SK-N-MC (cell line): ENCODE measurements around the gene MINK1.
A peak's percentile ranks its signal among the peaks of the same experiment; 100 is the strongest.
"Not testable (repeated sequence)": the region's sequence is repeated elsewhere in the genome, so short reads cannot be mapped to it uniquely, and the experiment has no call there.

Experiments
- DNase-seq: peaks from one replicate; pipeline ENCODE4 v3.0.0-alpha.2; 2011; ENCODE audit warnings: low read depth, low spot score
- H3K27ac ChIP-seq: fragments of 200-600 bp; sonication (generic); 2 replicates; pipeline ENCODE4 v1.5.1; 2016; ENCODE audit warnings: mixed run types
- H3K36me3 ChIP-seq: fragments of 200-600 bp; sonication (generic); 2 replicates; pipeline ENCODE4 v1.6.1; 2017; ENCODE audit warnings: antibody characterized with exemption, low read length, mixed read lengths; ENCODE audit not compliant: insufficient read depth
- H3K4me3 ChIP-seq: fragments of 200-600 bp; sonication (generic); 2 replicates; pipeline ENCODE4 v1.5.1; 2016
- H3K9ac ChIP-seq: fragments of 200-600 bp; sonication (generic); 2 replicates; pipeline ENCODE4 v1.8.0; 2017; ENCODE audit warnings: mixed run types, mixed read lengths; ENCODE audit not compliant: insufficient read length
- H3K9me3 ChIP-seq: fragments of 200-600 bp; sonication (generic); 2 replicates; pipeline ENCODE4 v1.6.1; 2017; ENCODE audit warnings: low read depth, mild to moderate bottlenecking, antibody characterized with exemption, low read length, moderate library complexity, mixed read lengths
- EZH2 ChIP-seq: fragments of 200-600 bp; sonication (generic); IDR thresholded peaks from one replicate; pipeline ENCODE4 v1.6.1; 2017; ENCODE audit warnings: antibody characterized with exemption
- FOXP2 ChIP-seq: optimal IDR thresholded peaks from 2 replicates; pipeline ENCODE3; 2011; ENCODE audit warnings: mild to moderate bottlenecking, moderate library complexity; ENCODE audit not compliant: insufficient read depth; ENCODE audit errors: extremely low read length, control extremely low read depth
- POLR2AphosphoS5 ChIP-seq: IDR thresholded peaks from 2 replicates; pipeline ENCODE4 v1.6.1; 2012; ENCODE audit warnings: mild to moderate bottlenecking, low read depth, low read length, borderline replicate concordance

MINK1 gene

DNA sequence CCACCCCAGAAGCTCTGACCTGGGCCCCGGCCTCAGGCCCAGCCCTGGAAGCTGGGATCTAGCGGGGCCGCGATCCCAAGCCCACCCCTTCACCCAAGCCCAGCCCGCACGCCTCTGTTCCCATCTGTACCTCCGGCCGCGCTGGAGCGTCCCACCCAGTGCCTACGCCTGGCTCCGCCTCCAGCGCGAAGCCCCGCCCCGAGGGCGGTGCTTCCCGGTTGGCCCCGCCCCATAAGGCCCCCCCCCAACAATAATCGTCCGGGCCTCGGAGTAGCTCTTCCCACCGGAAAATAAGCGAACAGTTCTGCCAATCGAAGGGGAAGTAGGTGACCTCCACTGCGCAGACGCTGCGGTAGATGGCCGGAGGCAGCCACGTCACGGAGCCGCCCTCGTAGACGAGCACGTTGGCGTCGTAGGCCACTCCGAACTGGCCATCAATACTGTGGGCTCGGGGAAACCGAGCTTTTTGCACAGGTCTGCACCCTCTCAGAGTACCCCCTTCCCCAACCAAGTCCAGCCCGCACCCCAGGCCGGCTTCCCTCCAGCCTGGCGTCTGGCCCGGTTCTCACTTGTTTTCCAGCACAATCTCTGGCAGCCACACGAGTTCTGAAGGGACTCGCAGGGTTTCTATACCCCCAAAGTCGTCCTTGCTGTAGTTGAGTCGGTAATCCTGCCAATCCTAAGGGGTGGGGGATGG, 68.7 kb downstream of the MINK1 start:
- H3K4me3 ChIP-seq, result no peak overlapping the region
- DNase-seq, result no peak
- H3K9ac ChIP-seq, result no peak overlapping the region
- H3K27ac ChIP-seq, result no peak overlapping the region
- H3K9me3 ChIP-seq, result no peaks in the 10 kb centered on the region
- H3K36me3 ChIP-seq, result peaks cover under 1% of the 10 kb centered on the region; the same call in 1 of the 2 replicates
- no peak for TF ChIP-seq EZH2
- TF ChIP-seq FOXP2, result no peak
- no peak for TF ChIP-seq POLR2AphosphoS5

DNA sequence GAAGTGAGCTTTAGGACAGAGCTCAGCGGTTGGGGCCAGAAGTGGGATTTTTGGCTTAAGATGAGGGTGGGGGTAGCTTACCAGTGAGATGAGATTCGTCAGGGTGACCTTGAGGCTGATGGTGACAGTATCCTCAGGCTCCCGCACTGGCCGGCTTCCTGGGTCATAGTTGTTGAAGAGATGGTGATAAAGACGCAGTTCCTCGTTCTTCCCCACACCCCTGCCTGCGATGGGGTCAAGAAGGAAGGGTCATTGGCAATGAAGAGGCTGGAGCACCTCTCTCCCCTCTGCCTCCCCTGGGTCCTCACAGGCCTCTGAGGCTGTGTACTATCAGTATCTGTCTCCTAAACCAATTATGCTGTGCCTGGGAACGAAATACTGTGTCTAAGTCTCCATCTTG, 69.4 kb downstream of the MINK1 start:
- Histone ChIP-seq H3K36me3 (no peaks in the 10 kb centered on the region), H3K9ac (no peak overlapping the region), H3K9me3 (no peaks in the 10 kb centered on the region), H3K4me3 (no peak overlapping the region), H3K27ac (no peak overlapping the region)
- DNase-seq, result no peak
- TF ChIP-seq EZH2 (no peak), POLR2AphosphoS5 (no peak), FOXP2 (no peak)

DNA sequence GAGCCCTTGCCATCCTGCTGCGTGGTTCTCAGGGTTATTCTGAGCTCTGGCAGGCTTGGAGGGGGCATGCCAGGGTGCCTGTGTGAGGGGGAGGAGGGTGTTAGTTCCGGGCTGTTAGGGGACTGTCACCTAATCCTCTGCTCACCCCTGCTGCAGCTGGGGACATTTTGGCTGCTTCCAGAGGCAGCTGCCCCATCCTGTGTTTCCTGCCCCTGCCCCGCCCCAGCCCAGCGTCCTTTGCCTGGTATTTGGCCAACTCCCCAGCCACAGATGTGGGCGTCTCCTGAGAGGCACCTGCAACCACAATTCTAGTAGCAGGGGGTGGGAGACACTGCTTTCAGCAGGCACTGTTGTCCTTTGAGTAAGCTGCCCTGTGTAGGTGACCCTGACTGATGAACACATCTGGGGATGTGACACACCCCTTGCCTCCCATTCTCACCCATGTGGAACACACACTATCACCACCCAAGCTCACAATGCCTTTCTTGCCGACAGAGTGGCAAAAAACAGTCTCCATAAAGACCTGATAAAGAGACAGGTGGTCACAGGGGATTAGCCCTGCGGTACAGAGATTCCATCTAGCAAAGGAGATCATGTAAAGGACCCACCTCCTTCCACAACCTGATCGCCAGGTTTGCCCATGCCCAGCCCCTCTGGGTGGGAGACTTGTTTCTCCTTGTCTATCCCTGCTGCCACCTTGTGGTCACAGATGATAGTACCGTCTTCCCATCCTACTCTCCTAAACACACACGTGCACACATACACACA, 70.1 kb downstream of the MINK1 start, which contains the start of gene CHRNE:
Gene CHRNE, minus strand, starts transcription at position 48 of the 768 bp plus-strand sequence. Its CDS starts 35 bp downstream, at position 13.
- no peak for TF ChIP-seq EZH2
- TF ChIP-seq POLR2AphosphoS5, result no peak
- TF ChIP-seq FOXP2, result no peak
- H3K36me3 ChIP-seq, result no peaks in the 10 kb centered on the region
- H3K9me3 ChIP-seq, result no peaks in the 10 kb centered on the region
- DNase-seq, result peak; percentile 24
- H3K4me3 ChIP-seq, result no peak within 1 kb of the TSS
- H3K27ac ChIP-seq, result no peak within 1 kb of the TSS
- H3K9ac ChIP-seq, result no peak within 1 kb of the TSS

DNA sequence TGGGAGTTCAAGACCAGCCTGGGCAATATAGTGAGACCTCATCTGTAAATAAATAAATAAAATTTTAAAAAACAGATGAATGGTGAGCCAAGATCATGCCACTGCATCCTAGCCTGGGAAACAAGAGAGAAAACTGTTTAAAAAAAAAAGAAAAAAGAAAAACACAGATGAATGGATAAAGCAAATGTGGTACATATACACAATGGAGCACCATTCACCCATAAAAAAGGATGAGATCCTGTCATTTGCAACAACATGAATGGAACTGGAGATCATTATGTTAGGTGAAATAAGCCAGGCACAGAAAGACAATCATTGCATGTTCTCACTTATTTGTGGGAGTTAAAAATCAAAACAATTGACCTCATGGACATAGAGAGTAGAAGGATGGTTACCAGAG, 73.5 kb downstream of the MINK1 start:
- not testable (repeated sequence) for H3K9me3 ChIP-seq, H3K4me3 ChIP-seq, H3K9ac ChIP-seq, H3K36me3 ChIP-seq, DNase-seq, H3K27ac ChIP-seq

DNA sequence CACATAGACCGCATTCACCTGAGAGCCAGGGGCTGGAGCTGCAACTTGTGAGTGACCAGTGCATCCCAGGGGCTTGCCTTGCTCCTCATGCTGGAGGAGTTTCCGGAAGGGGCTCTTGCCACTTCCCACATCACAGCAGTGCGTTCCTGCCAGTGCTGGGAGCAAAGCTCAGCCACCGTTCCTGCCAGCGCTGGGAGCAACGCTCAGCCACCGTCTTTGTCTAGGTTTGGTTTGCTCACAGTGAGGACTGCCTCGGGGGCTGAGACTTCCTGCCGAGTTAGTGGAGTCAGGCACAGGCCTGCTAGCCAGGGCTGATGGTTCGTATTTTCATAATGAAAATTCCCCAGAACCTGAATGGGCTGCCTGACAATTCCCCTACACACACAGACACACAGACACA, 75.2 kb downstream of the MINK1 start:
- peak overlapping the region; percentile 37 for H3K9ac ChIP-seq
- peak overlapping the region; percentile 60 for H3K4me3 ChIP-seq
- no peaks in the 10 kb centered on the region for H3K36me3 ChIP-seq
- peak; percentile 28 for DNase-seq
- H3K9me3 ChIP-seq, result no peaks in the 10 kb centered on the region
- TF ChIP-seq FOXP2 (no peak), EZH2 (no peak), POLR2AphosphoS5 (no peak)
- peak overlapping the region; percentile 84 for H3K27ac ChIP-seq

DNA sequence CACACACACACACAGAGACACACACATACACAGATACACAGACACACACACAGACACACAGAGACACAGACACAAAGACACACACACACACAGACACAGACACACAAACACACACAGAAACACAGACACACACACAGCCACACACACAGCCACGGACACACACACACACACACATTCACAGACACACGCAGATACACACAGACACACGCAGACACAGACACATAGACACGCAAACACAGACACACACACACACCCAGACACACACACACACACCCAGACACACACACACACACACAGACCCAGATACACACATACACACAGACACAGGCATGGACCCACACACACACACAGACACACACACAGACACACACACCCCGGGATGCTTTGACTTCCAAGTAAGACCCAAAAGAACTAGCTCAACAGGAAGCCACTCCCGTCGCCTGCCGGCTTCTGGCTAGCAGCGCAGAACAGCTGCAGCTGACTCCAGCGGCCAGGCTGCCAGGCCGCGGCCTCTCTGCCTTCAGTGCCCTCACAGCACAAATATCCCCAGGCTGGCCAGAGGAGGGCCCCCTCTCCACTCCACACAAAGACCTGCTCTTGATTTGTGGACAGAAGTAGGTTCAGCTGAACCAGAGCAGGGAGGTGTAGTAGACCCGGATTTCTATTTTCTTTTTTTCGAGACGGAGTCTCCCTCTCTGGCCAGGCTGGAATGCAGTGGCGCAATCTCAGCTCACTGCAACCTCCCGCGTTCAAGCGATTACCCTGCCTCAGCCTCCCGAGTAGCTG, 75.8 kb downstream of the MINK1 start:
- no peak for DNase-seq
- no peak for TF ChIP-seq POLR2AphosphoS5
- no peak for TF ChIP-seq FOXP2
- no peak for TF ChIP-seq EZH2
- Histone ChIP-seq H3K9ac (peak overlapping the region; percentile 37), H3K4me3 (peak overlapping the region; percentile 60), H3K9me3 (no peaks in the 10 kb centered on the region), H3K36me3 (no peaks in the 10 kb centered on the region), H3K27ac (peak overlapping the region; percentile 84)

DNA sequence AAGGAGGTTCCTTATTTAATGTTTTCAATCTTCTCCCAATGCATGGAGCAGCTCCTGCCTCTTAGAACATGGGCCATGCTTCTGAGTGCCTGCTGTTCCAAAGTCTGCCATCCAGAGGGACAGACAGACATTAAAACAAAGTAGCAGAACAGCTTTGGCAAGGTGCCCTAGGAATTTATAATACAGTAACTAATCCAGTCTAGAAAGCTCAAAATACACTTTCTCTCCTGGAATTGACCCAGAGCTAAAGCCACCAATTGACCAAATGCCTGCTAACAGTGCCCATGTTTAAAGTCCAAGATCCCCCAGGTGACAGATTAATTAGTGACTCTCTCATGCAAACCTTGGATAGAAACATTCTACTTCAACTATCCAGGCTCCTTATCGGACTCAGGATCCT, 80.9 kb downstream of the MINK1 start:
- no peaks in the 10 kb centered on the region for H3K36me3 ChIP-seq
- H3K4me3 ChIP-seq, result no peak overlapping the region
- TF ChIP-seq FOXP2 (no peak), EZH2 (no peak), POLR2AphosphoS5 (no peak)
- no peak for DNase-seq
- peak overlapping the region; percentile 32 for H3K9ac ChIP-seq
- no peaks in the 10 kb centered on the region for H3K9me3 ChIP-seq
- H3K27ac ChIP-seq, result no peak overlapping the region

DNA sequence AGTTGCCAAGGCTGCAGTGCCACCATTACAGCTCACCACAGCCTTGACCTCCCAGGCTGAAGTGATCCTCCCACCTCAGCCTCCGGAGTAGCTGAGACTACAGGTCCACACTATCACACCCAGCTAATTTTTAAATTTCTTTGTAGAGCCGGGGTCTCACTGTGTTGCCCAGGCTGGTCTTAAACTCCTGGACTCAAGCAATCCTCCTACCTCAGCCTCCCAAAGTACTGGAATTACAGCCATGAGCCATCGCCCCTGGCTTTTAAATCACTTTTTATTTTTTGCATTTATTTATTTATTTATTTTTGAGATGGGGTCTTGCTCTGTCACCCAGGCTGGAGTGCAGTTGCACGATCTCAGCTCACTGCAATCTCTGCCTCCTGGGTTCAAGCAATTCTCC, 81.4 kb downstream of the MINK1 start:
- not testable (repeated sequence) for H3K9me3 ChIP-seq, DNase-seq, H3K4me3 ChIP-seq, H3K9ac ChIP-seq, H3K27ac ChIP-seq, H3K36me3 ChIP-seq
